Measurements from ENCODE around the gene RPUSD2. TPM values are rescaled to one million over a fixed set of nuclear protein-coding genes. Genes with fewer than 3 reads are reported as not detected.

Gene RPUSD2
- total and polyA plus RNA-seq, 2 donors: 10.7 to 15.2 TPM

DNA sequence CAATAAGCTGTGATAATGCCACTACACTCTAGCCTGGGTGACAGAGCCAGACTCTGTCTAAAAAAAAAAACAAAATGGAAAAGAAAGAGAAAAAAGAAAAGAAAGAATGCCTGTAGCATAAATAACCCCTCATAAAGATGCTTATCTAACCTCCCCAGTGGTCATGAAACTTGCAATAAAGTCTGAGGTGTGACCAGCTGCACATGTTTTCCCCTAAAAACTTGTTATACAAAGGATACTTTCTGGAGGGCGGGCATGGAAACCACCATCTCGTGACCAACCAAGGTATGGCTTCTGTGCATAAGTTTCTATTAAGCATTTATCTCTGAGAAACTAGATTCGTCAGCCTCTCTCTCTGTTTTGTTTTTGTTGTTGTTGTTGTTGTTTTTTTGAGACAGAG lies 26.0 kb upstream of the RPUSD2 start:
- Histone ChIP-seq H3K27me3 (ENCODE audit: control insufficient read depth in 2 of 2, insufficient read depth in 1 of 2, low read length in 1 of 2) (no peaks in the 10 kb centered on the region), H3K27ac (ENCODE audit: low read depth in 1 of 2, low read length in 1 of 2) (no peak overlapping the region), H3K4me1 (ENCODE audit: control insufficient read depth in 2 of 2, insufficient read depth in 2 of 2, low read length in 2 of 2) (no peaks in the 10 kb centered on the region), H3K9me3 (ENCODE audit: control insufficient read depth in 2 of 2, insufficient read depth in 1 of 2, low read length in 1 of 2) (no peaks in the 10 kb centered on the region), H3K4me3 (ENCODE audit: low read length in 2 of 2) (no peak overlapping the region), H3K36me3 (ENCODE audit: control insufficient read depth in 2 of 2, insufficient read depth in 2 of 2, low read length in 1 of 2) (peaks cover 8% of the 10 kb centered on the region in 2 donors)
- 90% methylated on average over 3 of the region's 3 CpGs for WGBS
- DNase-seq (ENCODE audit: low read depth in 6 of 9, low spot score in 9 of 9): no peak

DNA sequence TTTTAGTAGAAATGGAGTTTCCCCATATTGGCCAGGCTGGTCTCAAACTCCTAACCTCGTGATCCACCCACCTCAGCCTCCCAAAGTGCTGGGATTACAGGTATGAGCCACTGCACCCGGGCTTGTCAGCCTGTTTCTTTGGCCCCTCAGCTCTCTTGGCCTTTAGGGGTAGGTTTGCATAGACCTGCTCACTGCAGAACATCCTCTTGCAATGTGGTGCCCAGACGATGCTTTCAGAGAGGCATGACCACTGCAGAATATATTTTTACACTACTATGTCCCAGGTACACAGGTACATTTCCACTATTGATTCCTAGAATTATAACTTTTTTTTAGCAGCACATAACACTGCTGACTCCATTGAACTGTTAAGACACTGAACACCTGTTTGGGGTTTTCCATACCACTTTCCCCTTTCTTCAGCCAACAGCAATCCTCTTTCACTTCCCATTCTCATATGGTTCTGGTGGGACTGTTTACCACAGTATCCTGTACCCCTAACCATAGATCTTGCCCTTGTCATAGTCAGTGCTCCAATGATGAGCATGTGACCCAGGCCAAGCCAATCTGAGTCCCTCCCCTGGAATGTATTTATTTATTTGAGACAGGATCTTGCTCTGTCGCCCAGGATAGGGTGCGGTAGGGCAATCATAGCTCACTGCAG lies 25.3 kb upstream of the RPUSD2 start:
- 48% methylated on average over 5 of the region's 5 CpGs for WGBS
- H3K4me3 ChIP-seq (ENCODE audit: low read length in 2 of 2): no peak overlapping the region
- DNase-seq (ENCODE audit: low read depth in 6 of 9, low spot score in 9 of 9): peak in 1 of 9 donors; percentile 15
- H3K27me3 ChIP-seq (ENCODE audit: control insufficient read depth in 2 of 2, insufficient read depth in 1 of 2, low read length in 1 of 2): no peaks in the 10 kb centered on the region
- no peaks in the 10 kb centered on the region for H3K9me3 ChIP-seq (ENCODE audit: control insufficient read depth in 2 of 2, insufficient read depth in 1 of 2, low read length in 1 of 2)
- no peaks in the 10 kb centered on the region for H3K4me1 ChIP-seq (ENCODE audit: control insufficient read depth in 2 of 2, insufficient read depth in 2 of 2, low read length in 2 of 2)
- peaks cover 6 to 12% of the 10 kb centered on the region in 2 donors for H3K36me3 ChIP-seq (ENCODE audit: control insufficient read depth in 2 of 2, insufficient read depth in 2 of 2, low read length in 1 of 2)
- H3K27ac ChIP-seq (ENCODE audit: low read depth in 1 of 2, low read length in 1 of 2): no peak overlapping the region

DNA sequence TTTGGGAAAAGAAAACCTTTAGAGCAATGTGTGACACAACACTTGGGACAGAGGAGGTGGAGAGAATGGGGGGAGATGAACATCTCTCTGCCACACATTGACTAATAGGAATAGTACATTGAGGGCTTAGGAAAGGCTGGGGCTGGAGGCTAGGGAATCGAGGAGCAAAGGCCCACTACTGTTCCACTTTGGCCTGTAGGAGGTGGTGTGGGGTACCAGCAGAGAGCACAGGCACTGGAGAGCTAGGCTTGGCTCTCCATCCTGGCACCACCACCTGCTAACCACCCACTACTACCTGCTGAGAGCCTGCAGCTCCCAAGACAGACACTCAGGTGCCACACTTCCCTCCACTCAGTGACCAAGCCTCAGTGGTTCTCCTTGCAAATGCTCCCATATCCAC lies 23.6 kb upstream of the RPUSD2 start:
- 97% methylated on average over 1 of the region's 1 CpG for WGBS
- no peaks in the 10 kb centered on the region for H3K27me3 ChIP-seq (ENCODE audit: control insufficient read depth in 2 of 2, insufficient read depth in 1 of 2, low read length in 1 of 2)
- H3K4me1 ChIP-seq (ENCODE audit: control insufficient read depth in 2 of 2, insufficient read depth in 2 of 2, low read length in 2 of 2): peaks cover 0 to 2% of the 10 kb centered on the region in 2 donors
- peaks cover 10 to 20% of the 10 kb centered on the region in 2 donors for H3K36me3 ChIP-seq (ENCODE audit: control insufficient read depth in 2 of 2, insufficient read depth in 2 of 2, low read length in 1 of 2)
- no peaks in the 10 kb centered on the region for H3K9me3 ChIP-seq (ENCODE audit: control insufficient read depth in 2 of 2, insufficient read depth in 1 of 2, low read length in 1 of 2)
- no peak for DNase-seq (ENCODE audit: low read depth in 6 of 9, low spot score in 9 of 9)
- no peak overlapping the region for H3K4me3 ChIP-seq (ENCODE audit: low read length in 2 of 2)
- no peak overlapping the region for H3K27ac ChIP-seq (ENCODE audit: low read depth in 1 of 2, low read length in 1 of 2)

DNA sequence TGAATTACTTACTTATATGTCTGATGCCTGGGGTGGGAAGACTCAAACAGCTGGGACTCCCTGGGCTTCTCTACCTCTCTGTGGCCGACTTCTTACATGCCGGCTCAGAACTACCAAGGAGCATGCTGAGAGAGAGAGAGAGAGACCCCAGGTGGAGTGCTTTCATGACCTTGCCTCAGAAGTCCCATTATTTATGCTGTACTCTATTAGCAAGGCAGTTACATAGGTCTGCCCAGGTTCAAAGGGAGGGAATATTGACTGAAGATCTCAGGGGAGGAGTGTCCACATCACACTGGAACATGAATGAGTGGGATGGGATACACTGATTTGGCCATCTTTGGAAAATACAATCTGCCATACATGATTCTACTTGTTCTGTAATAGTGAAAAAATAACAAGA lies 20.5 kb upstream of the RPUSD2 start:
- peaks cover 0 to 2% of the 10 kb centered on the region in 2 donors for H3K4me1 ChIP-seq (ENCODE audit: control insufficient read depth in 2 of 2, insufficient read depth in 2 of 2, low read length in 2 of 2)
- H3K27me3 ChIP-seq (ENCODE audit: control insufficient read depth in 2 of 2, insufficient read depth in 1 of 2, low read length in 1 of 2): no peaks in the 10 kb centered on the region
- no peak overlapping the region for H3K27ac ChIP-seq (ENCODE audit: low read depth in 1 of 2, low read length in 1 of 2)
- no peak for DNase-seq (ENCODE audit: low read depth in 6 of 9, low spot score in 9 of 9)
- H3K9me3 ChIP-seq (ENCODE audit: control insufficient read depth in 2 of 2, insufficient read depth in 1 of 2, low read length in 1 of 2): no peaks in the 10 kb centered on the region
- peaks cover 19 to 35% of the 10 kb centered on the region in 2 donors for H3K36me3 ChIP-seq (ENCODE audit: control insufficient read depth in 2 of 2, insufficient read depth in 2 of 2, low read length in 1 of 2)
- WGBS: 98% methylated on average over 2 of the region's 2 CpGs
- no peak overlapping the region for H3K4me3 ChIP-seq (ENCODE audit: low read length in 2 of 2)

DNA sequence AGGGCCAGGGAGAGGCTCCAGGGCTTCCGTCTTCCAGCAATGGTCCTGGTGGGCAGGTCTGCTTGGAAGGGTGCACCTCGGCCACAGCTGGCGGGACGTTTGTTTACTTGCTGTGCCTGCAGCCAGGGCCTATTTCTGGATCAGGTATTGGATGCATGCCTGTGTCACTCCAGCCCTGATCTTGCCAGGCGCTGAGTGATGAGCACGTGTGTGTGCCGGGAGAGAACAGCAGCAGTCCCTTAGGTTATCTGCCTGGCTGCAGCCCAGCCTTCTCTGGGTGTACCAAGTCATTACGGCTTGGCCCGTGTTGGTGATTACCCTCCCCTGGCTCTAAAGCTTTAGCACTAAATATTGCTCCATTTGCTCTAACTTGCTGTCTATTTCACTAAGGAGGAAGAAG lies 19.2 kb upstream of the RPUSD2 start:
- H3K36me3 ChIP-seq (ENCODE audit: control insufficient read depth in 2 of 2, insufficient read depth in 2 of 2, low read length in 1 of 2): peaks cover 24 to 42% of the 10 kb centered on the region in 2 donors
- DNase-seq (ENCODE audit: low read depth in 6 of 9, low spot score in 9 of 9): no peak
- WGBS: 92% methylated on average over 9 of the region's 9 CpGs
- peaks cover 0 to 2% of the 10 kb centered on the region in 2 donors for H3K4me1 ChIP-seq (ENCODE audit: control insufficient read depth in 2 of 2, insufficient read depth in 2 of 2, low read length in 2 of 2)
- no peaks in the 10 kb centered on the region for H3K27me3 ChIP-seq (ENCODE audit: control insufficient read depth in 2 of 2, insufficient read depth in 1 of 2, low read length in 1 of 2)
- H3K4me3 ChIP-seq (ENCODE audit: low read length in 2 of 2): no peak overlapping the region
- H3K9me3 ChIP-seq (ENCODE audit: control insufficient read depth in 2 of 2, insufficient read depth in 1 of 2, low read length in 1 of 2): no peaks in the 10 kb centered on the region
- H3K27ac ChIP-seq (ENCODE audit: low read depth in 1 of 2, low read length in 1 of 2): peak overlapping the region in 1 of 2 donors; percentile 11

DNA sequence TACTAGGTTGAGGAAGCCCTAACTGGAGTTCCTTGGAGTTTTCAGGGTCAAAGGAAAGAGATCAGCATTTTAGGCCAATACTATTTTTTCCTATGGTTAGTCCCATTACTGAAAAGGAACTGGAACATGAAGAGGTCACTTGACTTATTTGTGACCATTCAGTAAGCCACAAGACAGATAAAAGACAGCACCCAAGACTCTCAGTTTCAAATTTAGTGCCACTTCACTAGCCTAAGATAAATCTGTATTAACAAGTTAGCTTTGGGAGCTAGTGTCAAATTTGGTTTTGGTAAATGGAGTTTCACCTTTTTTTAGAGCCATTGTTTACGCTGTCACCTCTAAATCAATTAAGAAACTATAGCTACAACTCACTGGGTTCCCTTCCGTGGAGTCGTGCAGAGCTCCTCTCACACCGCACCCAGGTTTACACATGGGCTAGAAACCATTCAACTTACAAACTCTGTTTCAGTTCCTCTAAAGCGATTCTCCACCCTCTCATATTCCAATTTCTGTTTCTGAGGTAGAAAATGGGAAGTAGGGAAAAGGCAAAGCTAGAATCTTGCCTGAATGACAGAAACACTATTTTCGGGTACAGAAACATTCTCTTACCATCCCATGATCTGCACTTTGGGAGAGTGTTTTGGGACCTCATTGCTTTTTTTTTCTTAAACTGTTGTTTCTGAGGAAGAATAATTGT lies 18.6 kb upstream of the RPUSD2 start:
- Histone ChIP-seq H3K4me1 (ENCODE audit: control insufficient read depth in 2 of 2, insufficient read depth in 2 of 2, low read length in 2 of 2) (peaks cover 0 to 2% of the 10 kb centered on the region in 2 donors), H3K36me3 (ENCODE audit: control insufficient read depth in 2 of 2, insufficient read depth in 2 of 2, low read length in 1 of 2) (peaks cover 24 to 47% of the 10 kb centered on the region in 2 donors), H3K9me3 (ENCODE audit: control insufficient read depth in 2 of 2, insufficient read depth in 1 of 2, low read length in 1 of 2) (no peaks in the 10 kb centered on the region), H3K27me3 (ENCODE audit: control insufficient read depth in 2 of 2, insufficient read depth in 1 of 2, low read length in 1 of 2) (no peaks in the 10 kb centered on the region), H3K4me3 (ENCODE audit: low read length in 2 of 2) (no peak overlapping the region), H3K27ac (ENCODE audit: low read depth in 1 of 2, low read length in 1 of 2) (peak overlapping the region in 1 of 2 donors; percentile 11)
- peak in 1 of 9 donors; percentile 18 for DNase-seq (ENCODE audit: low read depth in 6 of 9, low spot score in 9 of 9)
- 93% methylated on average over 6 of the region's 6 CpGs for WGBS

DNA sequence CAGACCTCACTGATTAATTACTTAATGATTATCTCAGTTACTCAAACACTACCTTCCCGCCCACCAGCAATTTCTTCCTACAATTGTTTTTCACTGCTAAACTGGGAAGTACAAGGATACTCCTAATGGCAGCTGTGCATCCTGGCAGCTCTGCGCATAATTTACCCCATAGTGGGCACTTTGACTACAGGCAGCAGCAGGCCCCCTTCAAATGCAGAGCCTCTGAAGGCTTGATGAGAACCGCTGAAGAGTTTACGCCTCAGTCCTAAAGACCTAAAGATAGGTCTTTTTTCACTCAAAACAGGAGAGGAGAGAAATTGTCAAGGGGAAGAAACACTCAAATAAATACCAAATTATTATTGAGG lies 15.0 kb upstream of the RPUSD2 start:
- H3K4me1 ChIP-seq (ENCODE audit: control insufficient read depth in 2 of 2, insufficient read depth in 2 of 2, low read length in 2 of 2): peaks cover 0 to 2% of the 10 kb centered on the region in 2 donors
- H3K4me3 ChIP-seq (ENCODE audit: low read length in 2 of 2): no peak overlapping the region
- H3K27ac ChIP-seq (ENCODE audit: low read depth in 1 of 2, low read length in 1 of 2): no peak overlapping the region
- no peaks in the 10 kb centered on the region for H3K9me3 ChIP-seq (ENCODE audit: control insufficient read depth in 2 of 2, insufficient read depth in 1 of 2, low read length in 1 of 2)
- H3K27me3 ChIP-seq (ENCODE audit: control insufficient read depth in 2 of 2, insufficient read depth in 1 of 2, low read length in 1 of 2): no peaks in the 10 kb centered on the region
- DNase-seq (ENCODE audit: low read depth in 6 of 9, low spot score in 9 of 9): no peak
- peaks cover 24 to 51% of the 10 kb centered on the region in 2 donors for H3K36me3 ChIP-seq (ENCODE audit: control insufficient read depth in 2 of 2, insufficient read depth in 2 of 2, low read length in 1 of 2)
- 99% methylated on average over 4 of the region's 4 CpGs for WGBS

DNA sequence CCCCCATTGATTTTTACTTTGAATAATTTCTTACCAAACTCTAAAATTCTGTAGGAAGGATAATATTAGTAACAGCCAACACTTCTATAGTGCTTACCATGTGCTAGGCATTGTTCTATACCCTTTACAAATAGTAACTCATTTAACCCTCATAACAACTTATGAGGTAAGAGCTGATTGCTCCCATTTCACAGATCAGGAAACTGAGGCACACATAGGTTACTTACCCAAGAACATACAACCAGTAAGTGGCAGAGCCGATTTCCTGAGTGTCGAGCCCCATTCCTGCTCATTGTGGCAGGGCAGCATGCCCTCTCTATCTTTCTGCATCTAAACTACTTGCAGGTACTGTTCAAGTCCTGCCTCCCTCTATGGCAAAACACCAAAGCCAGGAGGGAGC lies 13.2 kb upstream of the RPUSD2 start:
- peaks cover 19 to 52% of the 10 kb centered on the region in 2 donors for H3K36me3 ChIP-seq (ENCODE audit: control insufficient read depth in 2 of 2, insufficient read depth in 2 of 2, low read length in 1 of 2)
- H3K27me3 ChIP-seq (ENCODE audit: control insufficient read depth in 2 of 2, insufficient read depth in 1 of 2, low read length in 1 of 2): no peaks in the 10 kb centered on the region

DNA sequence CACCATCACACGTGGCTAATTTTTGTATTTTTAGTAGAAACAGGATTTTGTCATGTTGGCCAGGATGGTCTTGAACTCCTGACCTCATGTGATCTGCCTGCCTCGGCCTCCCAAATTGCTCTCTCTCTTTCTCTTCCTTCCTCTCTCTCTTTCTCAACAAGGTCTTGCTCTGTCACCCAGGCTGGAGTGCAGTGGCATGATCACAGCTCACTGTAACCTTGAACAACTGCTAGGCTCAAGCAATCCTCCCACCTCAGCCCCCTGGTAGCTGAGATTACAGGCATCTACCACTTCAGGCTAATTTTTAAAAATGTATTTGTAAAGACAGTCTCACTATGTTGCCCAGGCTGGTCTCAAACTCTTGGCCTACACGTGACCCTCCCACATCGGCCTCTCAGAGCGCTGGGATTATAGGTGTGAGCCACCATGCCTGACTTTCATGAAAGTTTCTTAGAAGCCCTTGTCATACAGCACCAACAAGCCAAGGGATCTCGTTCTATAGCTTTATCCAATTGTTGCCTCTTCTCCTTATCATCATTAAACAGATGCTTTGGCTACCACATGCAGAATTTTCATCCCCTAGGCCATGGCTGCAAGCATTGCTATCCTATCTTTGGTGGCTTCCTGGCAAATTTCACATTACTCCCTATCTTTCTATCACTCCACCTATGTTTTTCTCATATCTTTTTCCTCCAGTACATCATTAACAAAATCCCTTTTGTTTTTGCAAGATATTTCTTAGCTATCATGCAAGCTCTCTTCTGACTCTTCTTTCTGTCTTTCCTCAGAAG lies 10.0 kb upstream of the RPUSD2 start:
- Histone ChIP-seq H3K9me3 (ENCODE audit: control insufficient read depth in 2 of 2, insufficient read depth in 1 of 2, low read length in 1 of 2) (no peaks in the 10 kb centered on the region), H3K4me1 (ENCODE audit: control insufficient read depth in 2 of 2, insufficient read depth in 2 of 2, low read length in 2 of 2) (peaks cover 6 to 8% of the 10 kb centered on the region in 2 donors), H3K36me3 (ENCODE audit: control insufficient read depth in 2 of 2, insufficient read depth in 2 of 2, low read length in 1 of 2) (peaks cover 6 to 42% of the 10 kb centered on the region in 2 donors), H3K27ac (ENCODE audit: low read depth in 1 of 2, low read length in 1 of 2) (no peak overlapping the region), H3K4me3 (ENCODE audit: low read length in 2 of 2) (no peak overlapping the region), H3K27me3 (ENCODE audit: control insufficient read depth in 2 of 2, insufficient read depth in 1 of 2, low read length in 1 of 2) (no peaks in the 10 kb centered on the region)
- no peak for DNase-seq (ENCODE audit: low read depth in 6 of 9, low spot score in 9 of 9)
- WGBS: 96% methylated on average over 6 of the region's 6 CpGs

More for the DNA sequence above, 13.2 kb upstream of the RPUSD2 start:
- WGBS: over 99% methylated on average over 2 of the region's 2 CpGs
- Histone ChIP-seq H3K9me3 (ENCODE audit: control insufficient read depth in 2 of 2, insufficient read depth in 1 of 2, low read length in 1 of 2) (no peaks in the 10 kb centered on the region), H3K4me1 (ENCODE audit: control insufficient read depth in 2 of 2, insufficient read depth in 2 of 2, low read length in 2 of 2) (no peaks in the 10 kb centered on the region), H3K4me3 (ENCODE audit: low read length in 2 of 2) (no peak overlapping the region), H3K27ac (ENCODE audit: low read depth in 1 of 2, low read length in 1 of 2) (no peak overlapping the region)
- DNase-seq (ENCODE audit: low read depth in 6 of 9, low spot score in 9 of 9): no peak

Data from thymus (tissue), 11 donors.